Smooth muscle cell of the umbilical artery (primary cell): ENCODE results near the gene VCY1B. TPM values are rescaled to one million over a fixed set of nuclear protein-coding genes. Genes with fewer than 3 reads are reported as not detected.

Experiments
- total RNA-seq: library from RNA; depleted of rRNA; stranded (reverse); fragments of >200 nt; gene quantifications from 2 replicates; pipeline ENCODE4 v1.2.3, GENCODE V29; 2014

Gene VCY1B
- not detected in 2 replicates for total RNA-seq

DNA sequence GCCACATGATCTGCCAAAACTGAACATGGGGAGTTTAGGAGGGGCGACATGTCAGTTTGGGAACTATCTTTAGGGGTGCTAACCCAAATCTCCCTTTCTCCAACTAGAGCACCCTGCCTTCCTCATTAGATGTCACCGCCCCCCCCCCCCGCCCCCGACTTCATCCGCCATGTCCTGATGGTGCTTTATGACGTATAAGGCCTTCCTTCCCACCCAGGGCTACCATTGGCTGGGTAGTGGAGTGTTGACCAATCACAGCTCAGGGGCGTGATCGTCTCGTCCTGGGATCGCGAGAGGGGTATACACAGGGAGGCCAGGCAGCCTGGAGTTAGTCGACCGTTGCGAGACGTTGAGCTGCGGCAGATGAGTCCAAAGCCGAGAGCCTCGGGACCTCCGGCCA is at the start of gene VCY1B:
Gene VCY1B (plus strand): TSS at position 301 of the 400 bp plus-strand sequence. CDS start 63 bp downstream, at position 364.

Other genes starting within 250 kb of the VCY1B start
- gene VCY, start 69.8 kb upstream of the VCY1B start, total RNA-seq: not detected in 2 replicates